Activated T-helper 1 cell treated with anti-CD3 and anti-CD28 coated beads, Interleukin-2, amount 50 U/mL, for 16 hours (primary cell): ENCODE results near the gene RFLNA.
A peak's percentile ranks its signal among the peaks of the same experiment; 100 is the strongest.
"Not testable (repeated sequence)": the region's sequence is repeated elsewhere in the genome, so short reads cannot be mapped to it uniquely, and the experiment has no call there.

Experiments used
- DNase-seq, 2 donors: peaks; one replicate each; pipeline ENCODE4 v3.0.0-alpha.2; 2020; ENCODE audit warnings: low read depth in 1 of 2, low spot score in 1 of 2

The RFLNA gene

DNA sequence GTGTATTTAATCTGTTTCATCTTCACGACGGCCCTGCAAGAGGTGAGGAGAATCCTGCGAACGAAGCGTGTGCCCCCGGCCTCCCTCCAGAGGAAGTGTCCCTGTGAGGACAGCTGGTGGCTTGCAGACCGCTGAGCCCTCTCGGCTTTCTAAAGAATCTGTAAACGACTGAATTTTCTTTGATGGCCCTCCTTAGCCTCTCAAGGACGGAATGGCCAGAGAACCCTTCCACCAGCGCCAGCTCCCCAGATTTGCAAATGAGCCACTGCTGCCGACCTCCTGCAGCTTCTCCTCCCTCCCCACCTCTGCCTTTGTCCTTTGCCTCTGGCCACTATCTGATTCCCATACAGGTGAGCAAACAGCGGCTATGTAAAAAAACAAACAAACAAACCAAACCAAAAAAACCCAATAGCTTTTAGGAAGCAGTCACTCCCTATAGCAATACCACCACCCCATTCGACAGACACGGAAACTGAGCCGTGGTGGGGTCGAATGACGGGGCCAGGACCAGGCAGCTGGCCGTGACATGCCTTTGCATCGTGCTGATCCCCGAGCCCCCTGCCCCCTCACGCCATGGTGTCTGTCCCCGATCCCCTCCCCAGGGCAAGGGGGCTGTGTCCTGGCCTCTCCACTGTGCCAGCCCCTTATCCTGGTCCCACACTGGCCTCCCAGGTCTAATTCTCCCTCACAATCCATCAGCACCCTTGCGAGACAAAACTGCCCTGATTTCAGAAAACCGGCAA lies 23.6 kb downstream of the RFLNA start:
- DNase-seq: no peak

DNA sequence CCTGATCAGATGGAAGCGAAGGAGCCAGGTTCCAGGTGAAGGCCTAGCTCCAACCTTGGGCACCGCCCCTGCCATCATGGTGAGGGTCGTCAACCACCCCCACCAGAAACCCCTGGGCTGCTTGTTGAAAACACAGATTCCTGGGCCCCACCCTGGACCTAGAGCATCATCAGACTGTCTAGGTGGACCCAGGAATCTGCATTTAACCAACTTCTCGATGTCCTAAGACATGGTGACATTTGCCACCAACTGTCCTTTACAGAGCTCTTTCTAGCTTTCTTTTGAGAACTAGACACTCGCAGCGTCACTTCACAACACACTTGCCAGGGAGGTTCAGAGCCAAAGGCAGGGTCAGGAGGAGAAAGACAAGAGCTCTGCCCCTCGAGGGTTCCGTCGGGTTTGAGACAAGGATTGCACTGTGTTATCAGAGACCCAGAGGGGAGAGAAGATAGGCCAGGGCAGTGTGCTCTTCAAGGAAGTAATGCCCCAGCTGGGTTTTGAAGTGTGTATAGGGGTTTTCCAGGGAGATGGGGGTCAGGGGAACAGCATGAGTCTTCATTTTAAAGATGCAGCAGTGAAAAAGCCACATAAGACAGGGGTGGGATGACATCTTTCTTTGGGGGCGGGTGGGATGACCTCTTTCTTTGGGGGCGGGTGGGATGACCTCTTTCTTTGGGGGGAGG lies 24.6 kb downstream of the RFLNA start:
- no peak for DNase-seq

DNA sequence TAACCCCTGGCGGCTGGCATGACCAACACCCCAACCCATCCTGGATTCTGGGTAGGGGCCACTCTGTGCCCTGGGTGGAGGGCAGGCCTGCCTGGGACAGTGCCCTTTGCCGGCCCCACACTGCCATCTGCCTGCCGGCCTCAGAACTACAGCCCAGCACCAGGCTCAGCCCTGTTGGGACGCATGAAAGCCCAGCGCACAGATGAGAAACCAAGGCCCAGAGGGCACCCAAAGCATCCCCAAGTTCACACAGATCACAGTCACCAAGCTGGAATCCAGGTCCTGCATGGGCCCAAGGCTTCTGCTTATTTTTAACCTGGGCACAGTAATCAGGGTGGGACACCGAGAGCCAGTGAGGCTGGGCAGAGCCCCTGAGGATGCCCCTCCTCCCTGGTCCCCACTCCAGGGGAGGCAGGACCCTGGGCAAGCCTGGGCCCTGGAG lies 26.2 kb downstream of the RFLNA start:
- peak; percentile 32 to 35 for DNase-seq

DNA sequence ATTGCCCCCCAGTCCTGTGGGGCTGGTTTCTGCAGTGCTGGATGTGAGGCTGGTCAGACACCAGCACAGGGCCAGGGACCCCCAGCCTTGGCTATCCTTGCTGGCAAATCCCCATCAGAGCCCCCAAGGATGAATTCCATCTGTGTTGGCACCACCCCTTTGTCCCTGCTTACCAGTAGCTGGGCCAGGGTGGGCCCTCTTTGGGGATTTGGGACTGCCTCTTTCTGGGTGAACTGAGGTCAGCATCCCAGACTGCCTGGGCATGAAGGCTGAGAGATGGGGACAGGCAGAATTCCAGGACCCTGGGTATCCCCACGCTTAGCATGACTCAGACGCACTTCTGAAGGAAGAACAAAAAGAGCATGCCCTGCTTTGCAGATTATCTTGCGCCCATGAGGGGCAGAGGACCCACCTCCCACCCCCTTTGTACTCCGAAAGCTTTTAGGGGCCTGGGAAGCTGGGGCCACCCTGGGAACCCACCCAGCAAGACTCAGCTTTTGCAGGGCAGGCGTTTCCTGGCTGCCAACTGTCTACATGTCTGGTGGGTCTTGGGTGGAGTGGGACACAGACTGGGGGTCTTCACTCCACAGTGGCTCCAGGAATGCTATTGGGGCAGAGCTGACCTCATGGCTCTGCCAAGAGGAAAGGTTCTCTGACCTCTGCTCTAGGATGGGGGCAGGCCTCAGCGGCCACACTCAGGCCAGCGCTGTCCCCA lies 26.8 kb downstream of the RFLNA start:
- no peak for DNase-seq

DNA sequence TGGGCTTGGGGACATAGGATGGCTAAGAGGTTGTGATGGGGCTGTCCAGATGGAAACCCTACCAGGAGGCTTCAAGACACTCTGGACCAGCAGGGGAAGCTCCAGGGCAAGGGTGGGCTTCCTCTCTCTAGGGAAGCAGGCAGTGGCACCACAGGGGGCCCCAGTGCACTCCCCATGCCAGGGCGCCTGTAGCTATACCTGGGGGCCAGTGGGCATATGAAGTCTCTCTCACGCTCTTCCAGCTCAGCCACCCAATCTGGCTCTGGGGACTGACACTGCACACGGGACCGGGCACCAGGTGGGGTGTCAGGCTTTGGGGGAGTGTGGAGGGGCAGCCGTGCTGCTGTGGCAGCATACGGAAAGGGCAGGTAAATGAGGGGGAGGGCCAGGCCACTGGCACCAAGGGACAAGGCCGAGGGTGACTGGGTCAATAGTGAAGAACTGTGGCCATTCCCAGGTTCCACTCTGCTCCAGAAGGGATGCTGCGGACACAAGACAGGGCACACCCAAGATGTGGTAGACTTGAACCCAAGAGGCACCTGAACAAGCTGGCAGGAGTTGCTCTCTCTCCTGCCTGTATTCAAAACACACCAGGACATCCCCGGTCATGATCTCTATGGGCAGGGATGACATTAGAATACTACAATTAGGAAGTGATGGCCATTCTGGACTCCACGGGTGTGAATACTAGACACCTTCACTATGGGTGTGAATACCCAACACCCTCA lies 27.5 kb downstream of the RFLNA start:
- DNase-seq: no peak

DNA sequence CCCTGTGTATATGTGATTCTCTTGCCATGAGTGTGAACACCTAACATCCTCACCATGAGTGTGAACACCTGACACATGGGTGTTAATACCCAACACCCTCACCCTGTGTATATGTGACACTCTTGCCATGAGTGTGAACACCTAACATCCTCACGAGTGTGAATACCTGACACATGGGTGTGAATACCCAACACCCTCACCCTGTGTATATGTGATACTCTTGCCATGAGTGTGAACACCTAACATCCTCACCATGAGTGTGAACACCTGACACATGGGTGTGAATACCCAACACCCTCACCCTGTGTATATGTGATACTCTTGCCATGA lies 28.1 kb downstream of the RFLNA start:
- DNase-seq: not testable (repeated sequence)

DNA sequence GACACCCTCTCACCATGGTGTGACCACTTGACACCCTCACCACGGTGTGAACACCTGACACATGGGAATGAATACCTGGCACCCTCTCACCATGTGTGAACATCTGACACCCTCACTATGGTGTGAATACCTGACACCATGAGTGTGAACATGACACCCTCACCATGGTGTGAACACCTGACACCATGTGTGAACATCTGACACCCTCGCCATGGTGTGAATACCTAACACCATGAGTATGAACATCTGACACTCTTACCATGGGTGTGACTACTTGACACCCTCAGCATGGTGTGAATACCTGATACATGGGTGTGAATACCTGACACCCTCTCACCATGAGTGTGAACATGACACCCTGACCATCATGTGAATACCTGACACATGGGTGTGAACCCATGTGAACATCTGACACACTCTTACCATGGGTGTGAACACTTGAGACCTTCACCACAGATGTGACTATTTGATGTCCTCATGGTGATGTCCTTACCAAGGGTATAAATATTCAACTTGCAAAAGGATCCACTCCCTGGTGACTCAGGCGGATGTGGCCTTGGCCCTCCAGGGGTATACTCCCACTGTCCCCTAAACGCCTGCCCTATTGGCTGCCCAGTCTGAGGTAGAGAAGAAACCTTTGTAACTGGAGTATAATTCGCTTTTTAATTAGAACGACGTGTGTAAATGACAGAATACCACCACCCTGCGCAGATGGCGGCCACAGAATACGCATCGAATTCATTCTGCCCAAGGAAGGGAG lies 29.1 kb downstream of the RFLNA start:
- no peak for DNase-seq

DNA sequence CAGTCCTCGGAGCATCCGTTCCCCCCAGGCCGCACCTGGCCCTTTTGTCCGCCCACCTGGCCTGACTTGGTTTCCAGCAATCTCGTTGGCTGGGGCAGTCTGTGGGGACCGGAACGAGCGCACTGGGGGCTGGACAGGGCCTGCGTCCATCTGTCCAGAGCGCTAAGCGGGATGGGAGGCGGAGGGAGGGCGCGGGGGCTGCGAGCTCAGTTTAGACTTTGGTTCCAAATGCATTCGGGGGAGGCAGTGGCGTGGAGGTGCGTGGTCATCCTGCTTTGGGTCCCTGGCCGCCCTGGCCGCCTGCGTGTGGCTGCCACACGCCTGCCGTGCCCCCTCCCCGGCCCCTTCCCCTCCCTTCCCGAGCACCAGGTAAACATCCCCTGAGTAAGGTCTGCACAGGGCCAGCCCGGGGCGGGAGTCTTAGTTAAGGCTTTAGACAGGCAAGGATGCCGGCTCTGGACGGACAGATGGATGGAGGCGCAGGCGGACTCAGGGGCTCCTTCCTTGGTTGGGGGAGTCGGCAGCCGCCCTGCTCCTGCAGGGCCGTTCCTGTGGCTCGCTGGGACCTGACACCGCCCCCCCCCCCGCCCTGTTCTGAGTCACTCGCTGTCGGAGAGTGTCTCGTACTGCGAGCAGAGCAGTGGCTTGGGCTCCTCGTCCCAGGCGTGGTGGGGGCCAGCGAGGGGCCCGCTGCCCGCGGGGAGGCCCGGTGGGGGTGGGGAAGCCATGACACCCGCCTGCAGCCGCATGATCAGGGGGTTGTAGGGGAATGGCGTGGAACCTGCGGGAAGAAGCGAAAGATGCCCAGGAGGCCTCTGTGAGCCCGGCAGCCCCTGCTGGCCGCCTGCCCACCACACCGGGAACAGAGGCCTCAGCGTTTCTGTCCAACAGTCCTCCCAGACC lies 30.2 kb downstream of the RFLNA start:
- DNase-seq: no peak

DNA sequence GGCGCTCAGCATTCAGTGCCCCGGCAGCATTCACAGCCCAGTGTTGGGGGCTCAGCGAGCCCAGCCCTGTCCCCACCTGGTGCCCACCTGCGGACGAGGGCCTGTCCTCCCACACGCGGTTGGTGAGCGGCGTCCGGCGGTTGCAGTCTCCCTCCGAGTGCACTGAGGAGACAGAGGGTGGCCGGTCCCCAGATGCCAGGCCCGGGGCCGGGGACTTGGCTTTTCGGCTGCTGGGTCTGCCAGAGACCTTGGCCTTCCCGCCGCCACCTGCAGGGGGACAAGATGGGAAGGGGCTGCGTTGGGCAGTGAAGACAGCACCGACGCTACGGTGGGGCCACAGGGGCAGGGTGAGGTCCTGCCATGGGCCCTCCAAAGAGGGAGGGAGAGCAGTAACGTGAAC lies 31.2 kb downstream of the RFLNA start:
- no peak for DNase-seq

DNA sequence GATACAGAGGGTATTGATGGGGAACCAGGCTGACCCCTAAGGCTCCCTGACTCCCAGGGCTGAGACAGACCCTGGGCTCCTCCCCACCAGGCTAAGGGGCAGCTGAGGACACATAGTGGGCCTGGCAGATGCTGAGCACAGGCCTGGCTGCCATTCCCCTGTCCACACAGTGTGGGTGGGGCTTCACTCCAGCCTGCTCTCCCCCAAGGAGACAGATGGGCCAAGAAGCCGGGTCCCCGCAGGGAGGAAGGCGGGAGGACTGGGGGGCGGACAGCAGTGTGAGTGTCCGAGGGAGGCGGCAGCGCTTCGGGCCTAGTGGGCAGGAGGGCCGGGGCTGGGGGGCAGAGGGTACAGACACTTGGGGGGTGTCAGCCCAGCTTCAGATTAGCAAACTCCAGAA lies 32.0 kb downstream of the RFLNA start:
- DNase-seq: no peak

DNA sequence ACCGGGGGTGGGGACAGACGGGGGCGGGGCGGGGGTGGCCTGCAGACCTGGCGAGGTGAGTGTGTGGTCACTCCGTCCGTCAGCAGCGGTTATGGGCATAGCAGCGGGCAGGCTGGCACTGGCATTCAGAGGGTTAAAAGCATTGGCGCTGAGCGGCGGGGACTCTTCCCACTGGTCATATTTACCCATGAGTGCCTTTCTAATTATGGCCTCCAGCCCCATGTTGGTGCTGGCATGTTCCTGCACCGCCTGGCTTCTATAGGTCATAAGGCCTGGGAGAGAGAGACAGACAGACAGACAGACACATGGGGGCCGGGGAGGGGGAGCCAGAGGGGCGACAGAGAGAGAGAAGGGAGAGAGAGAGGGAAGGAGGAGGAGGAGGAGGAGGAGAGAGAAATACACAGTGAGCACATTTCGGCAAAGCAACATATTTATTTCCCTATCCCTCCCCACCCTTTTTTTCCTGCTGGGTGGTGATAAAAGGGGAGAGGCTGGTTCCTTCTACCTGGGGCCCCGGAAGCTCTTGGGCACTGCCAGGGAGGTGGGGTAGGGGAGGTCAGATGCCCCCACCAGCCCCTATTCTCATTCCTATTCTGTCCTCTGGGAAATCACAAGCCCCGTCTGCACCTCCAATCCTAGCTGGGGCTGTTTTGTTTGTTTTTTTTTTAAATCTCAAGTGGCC lies 32.6 kb downstream of the RFLNA start:
- DNase-seq: no peak

DNA sequence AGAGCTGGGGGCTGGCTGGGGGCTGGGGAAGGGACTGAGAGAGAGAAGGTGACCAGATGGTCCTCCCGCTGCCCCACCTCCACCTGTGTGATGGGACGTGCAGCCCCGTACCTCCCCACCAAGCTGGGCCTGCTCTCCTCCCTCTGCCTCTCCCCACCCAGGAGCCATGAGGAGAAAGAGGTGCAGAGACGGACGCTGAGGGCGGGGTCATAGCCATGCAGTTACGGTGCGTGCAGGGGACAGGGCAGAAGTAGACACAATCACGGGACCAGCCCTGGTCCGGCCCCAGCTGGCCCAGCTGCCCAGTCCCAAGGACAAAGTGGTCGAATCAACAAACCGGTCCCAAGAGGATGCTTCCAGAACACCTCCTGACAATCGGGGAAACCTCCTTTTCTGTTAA lies 33.2 kb downstream of the RFLNA start:
- no peak for DNase-seq

DNA sequence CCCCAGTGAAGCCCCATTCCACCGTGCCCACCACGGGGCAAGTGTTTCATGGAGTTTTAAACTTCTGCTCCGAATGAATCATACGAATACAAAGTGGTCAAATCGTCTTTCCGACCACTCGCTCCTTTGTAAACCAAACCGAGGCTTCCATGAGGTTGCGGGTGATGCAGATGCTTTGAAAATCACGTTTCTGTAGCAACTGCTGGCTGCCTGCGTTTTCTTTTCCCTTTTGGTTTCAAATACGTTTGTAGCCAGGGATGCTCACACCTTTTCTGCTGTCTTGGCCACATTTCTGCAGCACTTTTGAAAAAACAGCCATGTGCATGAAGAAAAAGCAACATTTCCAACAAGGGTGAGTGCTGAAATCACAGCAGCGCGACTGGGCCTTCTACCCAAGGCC lies 33.7 kb downstream of the RFLNA start:
- DNase-seq: no peak

DNA sequence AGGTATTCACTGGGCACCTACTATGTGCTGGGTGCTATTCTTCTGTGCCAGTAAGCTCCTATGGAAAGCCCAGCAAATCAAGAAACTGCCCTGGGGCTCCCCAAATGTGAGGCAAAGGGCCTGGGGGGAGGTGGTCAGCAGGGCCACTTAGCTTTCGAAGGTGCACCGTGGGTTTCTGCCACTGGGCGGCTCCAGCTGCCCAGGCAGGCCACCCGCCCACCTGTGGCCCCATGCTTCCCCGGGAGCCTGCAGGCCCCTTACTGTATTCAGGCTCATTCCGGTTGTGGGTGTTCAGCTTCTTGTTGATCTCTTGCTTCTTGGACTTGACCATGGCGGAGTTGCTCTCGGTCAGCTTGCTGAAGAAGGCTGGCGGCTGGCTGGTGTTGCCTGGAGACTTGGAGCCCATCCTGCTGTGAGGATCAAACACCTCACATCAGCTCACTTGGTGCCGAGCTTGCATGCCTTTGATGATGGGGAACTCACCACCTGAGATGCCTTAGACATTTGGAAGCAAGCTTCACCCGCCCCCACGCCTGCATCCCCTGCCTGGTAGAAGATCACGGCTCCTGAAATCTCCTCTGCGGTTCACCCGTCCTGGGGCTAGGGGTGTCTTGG lies 37.3 kb downstream of the RFLNA start:
- DNase-seq: no peak

DNA sequence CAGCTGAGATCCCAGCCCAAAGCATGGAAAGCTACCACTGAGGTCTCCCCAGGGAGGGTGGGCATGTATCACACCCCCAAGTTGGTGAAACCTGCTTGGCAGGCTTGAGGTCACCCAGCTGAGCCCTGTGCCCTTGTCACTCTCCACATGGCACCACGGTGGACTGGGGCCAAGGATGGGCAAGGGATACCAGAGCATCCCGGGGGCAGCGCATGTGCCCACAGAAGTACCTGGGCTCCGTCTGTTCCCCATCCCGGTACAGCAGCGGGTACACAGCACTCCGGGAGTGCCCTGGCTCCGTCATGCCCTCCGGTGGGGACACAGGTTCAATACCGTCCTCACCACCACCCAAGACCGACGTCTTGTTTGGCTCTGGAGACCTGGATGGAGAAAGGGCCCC lies 38.0 kb downstream of the RFLNA start:
- no peak for DNase-seq

DNA sequence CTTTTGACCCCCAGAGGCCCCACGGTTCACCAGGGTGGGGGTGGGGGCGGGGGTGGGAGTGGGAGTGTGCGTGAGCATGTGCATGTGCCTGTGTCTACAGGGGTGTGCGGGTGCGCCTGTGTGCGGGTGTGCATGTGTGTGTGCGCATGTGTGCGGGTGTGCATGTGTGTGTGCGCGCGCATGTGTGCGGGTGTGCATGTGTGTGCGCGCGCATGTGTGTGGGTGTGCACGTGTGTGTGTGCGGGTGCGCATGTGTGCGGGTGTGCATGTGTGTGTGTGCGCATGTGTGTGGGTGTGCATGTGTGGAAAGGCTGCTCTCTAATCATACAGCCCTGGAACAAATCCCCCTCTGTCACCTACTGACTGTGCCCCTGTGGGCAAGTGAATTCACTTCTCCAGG lies 38.8 kb downstream of the RFLNA start:
- DNase-seq: no peak

DNA sequence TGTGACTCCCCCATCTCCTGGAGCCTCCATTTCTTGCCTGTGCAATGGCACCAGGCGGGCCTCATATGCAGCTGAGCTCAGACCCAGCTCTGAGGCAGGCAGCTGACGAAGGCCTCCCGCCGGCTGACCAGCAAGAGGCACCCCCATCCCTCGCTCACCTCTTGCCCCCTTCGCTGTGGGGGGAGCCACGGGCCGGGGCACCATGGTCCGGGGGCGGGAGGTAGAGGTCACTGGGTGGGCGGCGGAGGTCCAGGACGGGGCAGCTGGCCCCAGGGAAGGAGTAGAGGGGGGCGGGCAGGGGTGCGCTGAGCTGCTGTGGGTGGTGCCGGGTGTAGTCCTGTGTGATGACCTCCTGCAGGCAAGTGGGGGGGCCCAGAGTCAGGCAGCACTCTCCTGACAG lies 39.4 kb downstream of the RFLNA start:
- no peak for DNase-seq

DNA sequence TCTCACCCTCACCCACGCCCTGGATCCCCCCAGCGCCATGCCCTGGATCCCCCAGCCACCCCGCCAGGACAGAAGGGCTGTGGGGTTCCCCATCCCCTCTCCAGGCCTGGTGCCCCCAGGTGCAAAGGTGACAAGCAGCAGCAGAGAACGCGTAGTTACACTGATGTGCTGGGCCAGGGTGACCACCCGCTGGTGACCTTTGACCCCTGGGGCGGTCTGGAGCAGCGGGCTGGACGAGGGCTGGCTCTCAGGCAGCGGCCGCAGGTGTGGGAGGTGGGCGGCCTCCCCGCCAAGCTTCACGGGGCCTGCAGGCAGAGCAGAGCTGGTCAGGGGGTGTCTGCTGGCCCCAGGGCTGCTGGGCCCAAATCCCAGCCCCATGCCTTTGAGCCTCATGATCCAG lies 40.1 kb downstream of the RFLNA start:
- no peak for DNase-seq
